DOHH2 (cell line): ENCODE measurements around the gene MMEL1.

ENCODE experiments used
- EZH2phosphoT487 ChIP-seq: fragments of 200-600 bp; sonication (generic); IDR thresholded peaks from 2 replicates; pipeline ENCODE4 v1.6.1; 2017; ENCODE audit warnings: borderline replicate concordance, mild to moderate bottlenecking, antibody characterized with exemption, low read length, moderate library complexity, mixed read lengths
- TF ChIP-seq, protein P1 (sequence below): fragments of 200-600 bp; sonication (generic); IDR thresholded peaks from one replicate; pipeline ENCODE4 v1.5.1; 2014; ENCODE audit warnings: antibody characterized with exemption, mild to moderate bottlenecking, low read depth, low read length; ENCODE audit not compliant: poor library complexity, severe bottlenecking

DNA sequence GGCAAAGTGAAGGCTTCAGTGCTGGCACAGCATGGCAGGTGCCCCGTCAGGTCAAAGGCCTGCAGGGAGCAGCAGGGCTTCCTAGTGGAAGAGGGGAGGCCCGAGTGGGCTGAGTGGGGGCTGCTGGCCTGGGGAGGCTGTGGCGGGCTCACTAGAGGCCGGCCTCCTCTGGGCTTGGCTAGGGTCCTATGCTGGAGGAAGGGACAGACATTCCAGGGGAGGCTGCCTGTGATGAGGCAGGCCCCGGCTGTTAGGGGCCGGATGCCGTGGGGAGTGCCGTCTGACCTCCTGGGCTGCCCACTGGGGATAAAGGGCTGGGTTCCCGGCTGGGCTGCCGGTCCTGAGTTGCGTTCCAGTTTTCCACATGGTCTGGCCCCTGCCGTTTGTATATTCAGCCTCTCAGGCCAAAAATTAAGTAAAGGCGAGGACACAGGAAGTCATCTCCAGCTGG lies 25.1 kb downstream of the MMEL1 start:
- no peak for TF ChIP-seq EZH2phosphoT487
- TF ChIP-seq, protein P1, sequence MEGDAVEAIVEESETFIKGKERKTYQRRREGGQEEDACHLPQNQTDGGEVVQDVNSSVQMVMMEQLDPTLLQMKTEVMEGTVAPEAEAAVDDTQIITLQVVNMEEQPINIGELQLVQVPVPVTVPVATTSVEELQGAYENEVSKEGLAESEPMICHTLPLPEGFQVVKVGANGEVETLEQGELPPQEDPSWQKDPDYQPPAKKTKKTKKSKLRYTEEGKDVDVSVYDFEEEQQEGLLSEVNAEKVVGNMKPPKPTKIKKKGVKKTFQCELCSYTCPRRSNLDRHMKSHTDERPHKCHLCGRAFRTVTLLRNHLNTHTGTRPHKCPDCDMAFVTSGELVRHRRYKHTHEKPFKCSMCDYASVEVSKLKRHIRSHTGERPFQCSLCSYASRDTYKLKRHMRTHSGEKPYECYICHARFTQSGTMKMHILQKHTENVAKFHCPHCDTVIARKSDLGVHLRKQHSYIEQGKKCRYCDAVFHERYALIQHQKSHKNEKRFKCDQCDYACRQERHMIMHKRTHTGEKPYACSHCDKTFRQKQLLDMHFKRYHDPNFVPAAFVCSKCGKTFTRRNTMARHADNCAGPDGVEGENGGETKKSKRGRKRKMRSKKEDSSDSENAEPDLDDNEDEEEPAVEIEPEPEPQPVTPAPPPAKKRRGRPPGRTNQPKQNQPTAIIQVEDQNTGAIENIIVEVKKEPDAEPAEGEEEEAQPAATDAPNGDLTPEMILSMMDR = no peak
